ENCODE measurements around the gene ERCC6.

GRCh38 chr10:49552277-49552676 lies 13.4 kb upstream of the ERCC6 start:
- TF ChIP-seq CTCF (IDR thresholded peaks at IDR 0.05; ENCODE audit: low read depth, low read length, poor library complexity, severe bottlenecking) (no peak), EZH2phosphoT487 (IDR thresholded peaks at IDR 0.05; ENCODE audit: borderline replicate concordance, low read length) (no peak)
